DND-41 (cell line): ENCODE results near the gene CDK19.

Source experiments
- EZH2 ChIP-seq: IDR thresholded peaks from 3 replicates; pipeline ENCODE4 v1.6.1; 2012; ENCODE audit warnings: borderline replicate concordance, low read depth, mild to moderate bottlenecking, moderate library complexity, low read length, inconsistent platforms; ENCODE audit not compliant: severe bottlenecking
- TF ChIP-seq, protein P1 (sequence below): IDR thresholded peaks from 2 replicates; pipeline ENCODE4 v1.5.1; 2012; ENCODE audit warnings: borderline replicate concordance, low read length, moderate library complexity, mild to moderate bottlenecking; ENCODE audit not compliant: poor library complexity, severe bottlenecking; ENCODE audit errors: extremely low read depth

- TF ChIP-seq, protein P1, sequence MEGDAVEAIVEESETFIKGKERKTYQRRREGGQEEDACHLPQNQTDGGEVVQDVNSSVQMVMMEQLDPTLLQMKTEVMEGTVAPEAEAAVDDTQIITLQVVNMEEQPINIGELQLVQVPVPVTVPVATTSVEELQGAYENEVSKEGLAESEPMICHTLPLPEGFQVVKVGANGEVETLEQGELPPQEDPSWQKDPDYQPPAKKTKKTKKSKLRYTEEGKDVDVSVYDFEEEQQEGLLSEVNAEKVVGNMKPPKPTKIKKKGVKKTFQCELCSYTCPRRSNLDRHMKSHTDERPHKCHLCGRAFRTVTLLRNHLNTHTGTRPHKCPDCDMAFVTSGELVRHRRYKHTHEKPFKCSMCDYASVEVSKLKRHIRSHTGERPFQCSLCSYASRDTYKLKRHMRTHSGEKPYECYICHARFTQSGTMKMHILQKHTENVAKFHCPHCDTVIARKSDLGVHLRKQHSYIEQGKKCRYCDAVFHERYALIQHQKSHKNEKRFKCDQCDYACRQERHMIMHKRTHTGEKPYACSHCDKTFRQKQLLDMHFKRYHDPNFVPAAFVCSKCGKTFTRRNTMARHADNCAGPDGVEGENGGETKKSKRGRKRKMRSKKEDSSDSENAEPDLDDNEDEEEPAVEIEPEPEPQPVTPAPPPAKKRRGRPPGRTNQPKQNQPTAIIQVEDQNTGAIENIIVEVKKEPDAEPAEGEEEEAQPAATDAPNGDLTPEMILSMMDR: no peak
- no peak for TF ChIP-seq EZH2
These were observed 192.2 kb downstream of the CDK19 start for GRCh38 chr6:110622912-110623578.
